ENCODE measurements around the gene PNRC2. TPM values are rescaled to one million over a fixed set of nuclear protein-coding genes. Genes with fewer than 3 reads are reported as not detected.

Gene PNRC2
- total RNA-seq (100 to 1,000 TPM in 8 of 9 donors, 10 to 100 TPM in 1; 57.6 to 175 (median 137) TPM), polyA plus RNA-seq (100 to 1,000 TPM in 1 of 3 donors, 10 to 100 TPM in 2; 72.9 to 187 (median 81.0) TPM)
- long read RNA-seq, donor 1, transcript PNRC2-201 (3 exons, 2,416 nt), result major isoform, 96 of 109 reads
- long read RNA-seq, donor 1, transcript PNRC2-202 (3 exons, 814 nt), result minor isoform, 5 of 109 reads
- long read RNA-seq, donor 1, partial matches to known transcripts, result 5 of 109 reads
- long read RNA-seq, donor 1, other reads (novel, unspliced or antisense), result 0 of 109 reads
- long read RNA-seq, donor 2, transcript PNRC2-201 (3 exons, 2,416 nt), result major isoform, 77 of 90 reads
- long read RNA-seq, donor 2, partial matches to known transcripts, result 7 of 90 reads
- long read RNA-seq, donor 2, other reads (novel, unspliced or antisense), result 0 of 90 reads
- long read RNA-seq, donor 3, transcript PNRC2-201 (3 exons, 2,416 nt), result major isoform, 54 of 58 reads
- long read RNA-seq, donor 3, partial matches to known transcripts, result 0 of 58 reads
- long read RNA-seq, donor 3, other reads (novel, unspliced or antisense), result 0 of 58 reads
- long read RNA-seq, donor 4, transcript PNRC2-201 (3 exons, 2,416 nt), result major isoform, 73 of 80 reads
- long read RNA-seq, donor 4, partial matches to known transcripts, result 0 of 80 reads
- long read RNA-seq, donor 4, other reads (novel, unspliced or antisense), result 5 of 80 reads
- long read RNA-seq, donor 5, transcript PNRC2-201 (3 exons, 2,416 nt), result major isoform, 161 of 179 reads
- long read RNA-seq, donor 5, transcript PNRC2-202 (3 exons, 814 nt), result minor isoform, 7 of 179 reads
- long read RNA-seq, donor 5, partial matches to known transcripts, result 0 of 179 reads
- long read RNA-seq, donor 5, other reads (novel, unspliced or antisense), result 8 of 179 reads
- long read RNA-seq, donor 6, transcript PNRC2-201 (3 exons, 2,416 nt), result major isoform, 96 of 112 reads
- long read RNA-seq, donor 6, partial matches to known transcripts, result 0 of 112 reads
- long read RNA-seq, donor 6, other reads (novel, unspliced or antisense), result 13 of 112 reads
- long read RNA-seq, donor 7, transcript PNRC2-201 (3 exons, 2,416 nt), result major isoform, 37 of 39 reads
- long read RNA-seq, donor 7, partial matches to known transcripts, result 0 of 39 reads
- long read RNA-seq, donor 7, other reads (novel, unspliced or antisense), result 0 of 39 reads
- long read RNA-seq, donor 8, transcript PNRC2-201 (3 exons, 2,416 nt), result major isoform, 76 of 82 reads
- long read RNA-seq, donor 8, partial matches to known transcripts, result 5 of 82 reads
- long read RNA-seq, donor 8, other reads (novel, unspliced or antisense), result 0 of 82 reads
- long read RNA-seq, donor 9, transcript PNRC2-201 (3 exons, 2,416 nt), result major isoform, 76 of 95 reads
- long read RNA-seq, donor 9, transcript PNRC2-204 (2 exons, 171 nt), result minor isoform, 11 of 95 reads
- long read RNA-seq, donor 9, partial matches to known transcripts, result 6 of 95 reads
- long read RNA-seq, donor 9, other reads (novel, unspliced or antisense), result 0 of 95 reads
- long read RNA-seq, donor 10, transcript PNRC2-201 (3 exons, 2,416 nt), result major isoform, 27 of 29 reads
- long read RNA-seq, donor 10, partial matches to known transcripts, result 0 of 29 reads
- long read RNA-seq, donor 10, other reads (novel, unspliced or antisense), result 0 of 29 reads

GRCh38 chr1:23959461-23960290 is at the start of gene PNRC2:
Gene PNRC2 (plus strand): TSS chr1:23959828. CDS start chr1:23961458, 1,630 bp downstream.
- intact Hi-C loops (cut with DNase I), result loop anchor here in 1 of 2 donors (10.0 kb wide), 1 partner anchor 65 kb away; no protein-coding TSS in a partner anchor
- Histone ChIP-seq H3K9me3 (replicated peaks in 1 of 3) (no peaks in the 10 kb centered on the region), H3K4me3 (peak within 1 kb of the TSS; percentile 11 to 72 (median 52)), H3K27ac (peak within 1 kb of the TSS; percentile 90 to 99 (median 98)), H3K27me3 (no peaks in the 10 kb centered on the region), H3K36me3 (replicated peaks in 1 of 2) (peaks cover 0 to 9% of the 10 kb centered on the region in 2 donors), H3K4me1 (replicated peaks in 1 of 2) (peaks cover 11 to 32% of the 10 kb centered on the region in 2 donors)
- DNase-seq, result peak; percentile 96 to 98 (median 97)
- TF ChIP-seq POLR2A (IDR thresholded peaks at IDR 0.05), result peak; percentile 69 to 96
- peak in 1 of 6 experiments; percentile 2 for TF ChIP-seq CTCF (IDR thresholded peaks at IDR 0.05)
- 0 to 1% (median 0%) methylated on average over 13 to 84 of the region's 84 CpGs for WGBS, 4 donors

GRCh38 chr1:23910144-23910543 is 49.5 kb upstream of the PNRC2 start:
- no peaks in the 10 kb centered on the region for H3K4me1 ChIP-seq (replicated peaks in 1 of 2)
- intact Hi-C loops (cut with DNase I), result loop anchor here in 1 of 2 donors (10.0 kb wide), 2 partner anchors 95 to 135 kb away; partner anchors contain the start of gene PITHD1
- no peak for TF ChIP-seq POLR2A (IDR thresholded peaks at IDR 0.05)
- no peak for TF ChIP-seq CTCF (IDR thresholded peaks at IDR 0.05)
- H3K36me3 ChIP-seq (replicated peaks in 1 of 2), result no peaks in the 10 kb centered on the region
- DNase-seq, result no peak
- H3K27me3 ChIP-seq, result no peaks in the 10 kb centered on the region
- no peaks in the 10 kb centered on the region for H3K9me3 ChIP-seq (replicated peaks in 1 of 3)
- H3K4me3 ChIP-seq, result no peak overlapping the region
- WGBS, 4 donors, result 88 to 93% (median 90%) methylated on average over 8 of the region's 8 CpGs
- H3K27ac ChIP-seq, result no peak overlapping the region

- intact Hi-C loops (cut with DNase I), result loop anchor here in 1 of 2 donors (10.0 kb wide), 2 partner anchors 96 to 136 kb away; partner anchors contain the start of gene PITHD1
- Histone ChIP-seq H3K27ac (no peak overlapping the region), H3K36me3 (replicated peaks in 1 of 2) (no peaks in the 10 kb centered on the region), H3K4me1 (replicated peaks in 1 of 2) (no peaks in the 10 kb centered on the region), H3K4me3 (no peak overlapping the region), H3K27me3 (no peaks in the 10 kb centered on the region), H3K9me3 (replicated peaks in 1 of 3) (no peaks in the 10 kb centered on the region)
- DNase-seq, result no peak
- WGBS, 4 donors, result 75 to 82% (median 77%) methylated on average over 9 to 11 of the region's 11 CpGs
- no peak for TF ChIP-seq POLR2A (IDR thresholded peaks at IDR 0.05)
- no peak for TF ChIP-seq CTCF (IDR thresholded peaks at IDR 0.05)
These were observed 48.9 kb upstream of the PNRC2 start for GRCh38 chr1:23910553-23911246.
